IPS-15b (cell line): Measurements from ENCODE around the gene PTPN2.
"Not testable (repeated sequence)": the region's sequence is repeated elsewhere in the genome, so short reads cannot be mapped to it uniquely, and the experiment has no call there.

Experiments used
- H3K27me3 ChIP-seq: one replicate; pipeline ENCODE4 v1.6.1; 2013; ENCODE audit warnings: low read length; ENCODE audit not compliant: control insufficient read depth, insufficient read depth
- H3K36me3 ChIP-seq: one replicate; pipeline ENCODE4 v1.6.1; 2013; ENCODE audit warnings: low read length; ENCODE audit not compliant: control insufficient read depth, insufficient read depth
- H3K4me1 ChIP-seq: one replicate; pipeline ENCODE4 v1.6.1; 2013; ENCODE audit warnings: mild to moderate bottlenecking, low read length; ENCODE audit not compliant: control insufficient read depth, insufficient read depth
- H3K4me3 ChIP-seq: one replicate; pipeline ENCODE4 v1.5.1; 2013; ENCODE audit warnings: low read depth, low read length
- H3K9ac ChIP-seq: one replicate; pipeline ENCODE4 v1.6.1; 2013; ENCODE audit warnings: low read depth, mild to moderate bottlenecking, low read length
- H3K9me3 ChIP-seq: one replicate; pipeline ENCODE4 v1.6.1; 2013; ENCODE audit warnings: mild to moderate bottlenecking, low read length; ENCODE audit not compliant: control insufficient read depth, insufficient read depth

PTPN2 gene

DNA sequence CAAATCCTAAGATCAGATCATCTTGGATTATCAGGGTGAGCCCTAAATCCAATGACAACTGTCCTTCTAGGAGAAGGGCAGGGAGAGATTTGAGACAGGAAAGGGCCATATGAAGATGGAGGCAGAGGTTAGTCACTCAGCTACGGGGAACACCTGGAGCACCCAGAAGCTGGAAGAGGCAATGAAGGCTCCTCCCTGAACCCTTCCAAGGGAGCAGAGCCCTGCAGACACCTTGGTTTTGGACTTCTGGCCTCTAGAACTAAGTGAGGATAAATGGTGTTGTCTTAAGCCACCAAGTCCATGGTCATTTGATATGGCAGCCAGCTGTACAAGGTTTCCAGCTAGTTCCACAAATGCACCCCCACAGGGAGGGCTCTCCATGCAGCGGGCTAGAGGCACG is 6.9 kb upstream of the PTPN2 start:
- no peak overlapping the region for H3K4me3 ChIP-seq
- H3K9ac ChIP-seq, result no peak overlapping the region
- no peaks in the 10 kb centered on the region for H3K4me1 ChIP-seq
- H3K27me3 ChIP-seq, result no peaks in the 10 kb centered on the region
- H3K36me3 ChIP-seq, result no peaks in the 10 kb centered on the region
- H3K9me3 ChIP-seq, result no peaks in the 10 kb centered on the region

GRCh38 chr18:12886498-12887126 is 2.6 kb upstream of the PTPN2 start:
- H3K4me1 ChIP-seq, result peaks cover 13% of the 10 kb centered on the region
- no peak overlapping the region for H3K4me3 ChIP-seq
- H3K9ac ChIP-seq, result no peak overlapping the region
- H3K27me3 ChIP-seq, result no peaks in the 10 kb centered on the region
- H3K9me3 ChIP-seq, result no peaks in the 10 kb centered on the region
- H3K36me3 ChIP-seq, result no peaks in the 10 kb centered on the region

DNA sequence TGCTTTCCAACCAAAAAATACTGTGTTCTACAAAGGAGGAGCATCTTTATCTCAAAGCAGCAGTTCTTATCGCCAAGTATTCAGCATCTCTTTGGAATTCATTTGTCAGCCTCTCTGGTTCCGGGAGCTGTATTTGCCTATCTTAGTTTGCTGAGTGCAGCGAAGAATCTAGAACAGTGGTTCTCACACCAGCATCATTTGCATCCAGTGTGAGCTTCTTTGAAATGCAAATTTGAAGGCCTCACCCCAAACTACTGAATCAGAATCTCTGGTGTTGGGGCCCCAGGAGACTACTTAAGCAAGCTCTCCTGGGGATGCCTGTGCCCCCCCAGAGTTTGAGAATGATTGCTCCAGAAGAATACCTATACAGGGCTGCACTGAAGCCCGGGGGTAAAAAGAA is 1.5 kb upstream of the PTPN2 start:
- H3K27me3 ChIP-seq, result no peaks in the 10 kb centered on the region
- no peaks in the 10 kb centered on the region for H3K36me3 ChIP-seq
- H3K4me1 ChIP-seq, result peaks cover 17% of the 10 kb centered on the region
- H3K4me3 ChIP-seq, result peak overlapping the region; percentile 66
- no peaks in the 10 kb centered on the region for H3K9me3 ChIP-seq
- no peak overlapping the region for H3K9ac ChIP-seq

- Histone ChIP-seq H3K36me3 (no peaks in the 10 kb centered on the region), H3K9ac (peak overlapping the region; percentile 61), H3K27me3 (no peaks in the 10 kb centered on the region), H3K9me3 (no peaks in the 10 kb centered on the region), H3K4me3 (peak overlapping the region; percentile 66), H3K4me1 (peaks cover 22% of the 10 kb centered on the region)
Measured at GRCh38 chr18:12884406-12885323, 628 bp upstream of the PTPN2 start.

DNA sequence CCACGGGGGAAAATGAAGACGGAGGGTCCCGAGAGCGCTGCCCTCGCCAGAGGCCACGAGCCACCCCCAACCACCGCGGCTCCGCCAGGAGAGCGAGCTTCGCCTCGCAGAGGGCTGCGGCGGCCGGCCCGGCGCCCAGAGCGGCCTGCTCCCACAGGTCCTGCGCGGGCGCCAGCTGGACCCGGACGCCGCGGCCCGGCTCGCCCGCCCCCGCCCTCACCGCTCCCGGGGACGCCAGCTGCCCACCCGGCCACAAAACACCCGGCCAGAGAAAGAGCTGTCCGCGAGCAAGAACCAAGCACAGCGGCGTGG is 709 bp downstream of the PTPN2 start:
- Histone ChIP-seq H3K9me3 (no peaks in the 10 kb centered on the region), H3K4me3 (peak overlapping the region; percentile 90), H3K36me3 (no peaks in the 10 kb centered on the region), H3K4me1 (peaks cover 22% of the 10 kb centered on the region), H3K9ac (peak overlapping the region; percentile 89), H3K27me3 (no peaks in the 10 kb centered on the region)

GRCh38 chr18:12882453-12883371 is 1.3 kb downstream of the PTPN2 start:
- Histone ChIP-seq H3K4me3 (peak overlapping the region; percentile 90), H3K36me3 (no peaks in the 10 kb centered on the region), H3K9me3 (no peaks in the 10 kb centered on the region), H3K27me3 (no peaks in the 10 kb centered on the region), H3K4me1 (peaks cover 22% of the 10 kb centered on the region), H3K9ac (peak overlapping the region; percentile 89)

DNA sequence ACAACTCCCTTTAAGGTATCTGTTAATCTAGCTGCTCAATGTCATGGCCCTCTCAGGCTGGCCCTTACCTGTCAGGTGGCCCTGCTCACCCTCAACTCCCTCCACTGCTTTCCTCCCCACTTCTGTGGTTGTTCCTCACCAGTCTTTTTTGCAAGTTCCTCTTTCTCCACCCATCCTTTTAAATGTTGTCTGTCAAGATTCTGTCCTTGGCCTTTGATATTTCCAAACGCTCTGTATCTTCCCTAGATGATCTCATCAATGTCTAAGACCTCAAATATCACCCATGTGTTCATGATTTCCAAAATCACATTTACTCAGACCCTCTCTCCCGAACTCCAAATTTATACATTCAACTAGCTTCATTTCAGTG is 3.5 kb downstream of the PTPN2 start:
- Histone ChIP-seq H3K27me3 (no peaks in the 10 kb centered on the region), H3K9ac (no peak overlapping the region), H3K36me3 (no peaks in the 10 kb centered on the region), H3K4me1 (peaks cover 25% of the 10 kb centered on the region), H3K4me3 (no peak overlapping the region), H3K9me3 (no peaks in the 10 kb centered on the region)

- Histone ChIP-seq H3K27me3 (no peaks in the 10 kb centered on the region), H3K9me3 (no peaks in the 10 kb centered on the region), H3K9ac (no peak overlapping the region), H3K4me1 (peaks cover 25% of the 10 kb centered on the region), H3K4me3 (no peak overlapping the region), H3K36me3 (no peaks in the 10 kb centered on the region)
Measured at GRCh38 chr18:12879840-12880540, 4.0 kb downstream of the PTPN2 start.

GRCh38 chr18:12874992-12875391 is 9.0 kb downstream of the PTPN2 start:
- not testable (repeated sequence) for H3K4me1 ChIP-seq, H3K36me3 ChIP-seq, H3K4me3 ChIP-seq, H3K9ac ChIP-seq, H3K9me3 ChIP-seq, H3K27me3 ChIP-seq

GRCh38 chr18:12873961-12874567 is 10.0 kb downstream of the PTPN2 start:
- H3K9me3 ChIP-seq, H3K27me3 ChIP-seq, H3K4me1 ChIP-seq, H3K4me3 ChIP-seq, H3K9ac ChIP-seq, H3K36me3 ChIP-seq: not testable (repeated sequence)

DNA sequence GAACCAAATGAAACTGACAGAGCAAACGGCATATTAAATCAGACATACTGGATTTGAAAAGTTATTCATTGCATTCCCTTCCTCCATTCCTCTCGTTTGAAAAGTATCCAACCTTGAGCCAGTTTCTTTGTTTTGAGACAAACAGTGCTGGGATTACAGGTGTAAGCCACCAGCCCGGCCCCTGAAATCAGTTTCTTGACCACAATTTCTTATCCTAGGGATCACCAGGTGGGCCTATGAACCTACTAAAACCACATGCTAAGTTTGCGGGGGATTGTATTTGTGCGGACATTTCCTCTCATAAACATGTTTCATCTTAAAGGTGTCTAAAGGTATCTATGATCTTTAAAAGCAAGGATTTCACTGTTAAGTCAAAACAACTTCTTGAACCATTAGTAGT is 11.6 kb downstream of the PTPN2 start:
- Histone ChIP-seq H3K9ac (no peak overlapping the region), H3K27me3 (no peaks in the 10 kb centered on the region), H3K9me3 (no peaks in the 10 kb centered on the region), H3K36me3 (no peaks in the 10 kb centered on the region), H3K4me1 (peaks cover 6% of the 10 kb centered on the region), H3K4me3 (no peak overlapping the region)
